M059J (cell line): ENCODE results near the gene TNXB. TPM values are rescaled to one million over a fixed set of nuclear protein-coding genes. Genes with fewer than 3 reads are reported as not detected.
"Not testable (repeated sequence)": the region's sequence is repeated elsewhere in the genome, so short reads cannot be mapped to it uniquely, and the experiment has no call there.

Experiments
- DNase-seq: peaks from one replicate; pipeline ENCODE4 v3.0.0-alpha.2; 2012; ENCODE audit warnings: low read depth
- total RNA-seq: library from RNA; depleted of rRNA; stranded (reverse); fragments of >200 nt; shearing (Covaris generic); gene quantifications from 2 replicates; pipeline ENCODE4 v1.2.3, GENCODE V29; 2014

The TNXB gene
- total RNA-seq, 1 experiment from 2014 or later = 0.10 TPM

GRCh38 chr6:32111424-32112066 is 2.4 kb upstream of the TNXB start:
- DNase-seq = no peak

- no peak for DNase-seq
Measured at GRCh38 chr6:32110632-32111031, 1.5 kb upstream of the TNXB start.

- no peak for DNase-seq
Measured at GRCh38 chr6:32109765-32110160, 625 bp upstream of the TNXB start.

- no peak for DNase-seq
Measured at GRCh38 chr6:32108727-32109113, 418 bp downstream of the TNXB start.

GRCh38 chr6:32108094-32108627 is 977 bp downstream of the TNXB start:
- DNase-seq = peak; percentile 62

GRCh38 chr6:32107406-32107805 is 1.7 kb downstream of the TNXB start:
- peak; percentile 60 for DNase-seq

- DNase-seq = no peak
Measured at GRCh38 chr6:32105433-32105832, 3.7 kb downstream of the TNXB start.

- DNase-seq = no peak
Measured at GRCh38 chr6:32102255-32102654, 6.9 kb downstream of the TNXB start.

- not testable (repeated sequence) for DNase-seq
Measured at GRCh38 chr6:32100251-32100650, 8.9 kb downstream of the TNXB start.

- DNase-seq = no peak
Measured at GRCh38 chr6:32097364-32097763, 11.8 kb downstream of the TNXB start.

- DNase-seq = no peak
Measured at GRCh38 chr6:32096394-32097258, 12.5 kb downstream of the TNXB start.

- no peak for DNase-seq
Measured at GRCh38 chr6:32096087-32096393, 13.1 kb downstream of the TNXB start.

GRCh38 chr6:32095338-32096086 is 13.6 kb downstream of the TNXB start:
- no peak for DNase-seq

GRCh38 chr6:32092760-32093497 is 16.2 kb downstream of the TNXB start:
- DNase-seq = no peak

- no peak for DNase-seq
Measured at GRCh38 chr6:32089082-32089828, 19.9 kb downstream of the TNXB start.

GRCh38 chr6:32088487-32089049 is 20.6 kb downstream of the TNXB start:
- no peak for DNase-seq

GRCh38 chr6:32087574-32088486 is 21.3 kb downstream of the TNXB start:
- DNase-seq = peak; percentile 59

- peak; percentile 92 for DNase-seq
Measured at GRCh38 chr6:32086661-32087573, 22.2 kb downstream of the TNXB start.
